Measurements from ENCODE around the gene ITPR2.
A peak's percentile ranks its signal among the peaks of the same experiment; 100 is the strongest.

ITPR2 gene

DNA sequence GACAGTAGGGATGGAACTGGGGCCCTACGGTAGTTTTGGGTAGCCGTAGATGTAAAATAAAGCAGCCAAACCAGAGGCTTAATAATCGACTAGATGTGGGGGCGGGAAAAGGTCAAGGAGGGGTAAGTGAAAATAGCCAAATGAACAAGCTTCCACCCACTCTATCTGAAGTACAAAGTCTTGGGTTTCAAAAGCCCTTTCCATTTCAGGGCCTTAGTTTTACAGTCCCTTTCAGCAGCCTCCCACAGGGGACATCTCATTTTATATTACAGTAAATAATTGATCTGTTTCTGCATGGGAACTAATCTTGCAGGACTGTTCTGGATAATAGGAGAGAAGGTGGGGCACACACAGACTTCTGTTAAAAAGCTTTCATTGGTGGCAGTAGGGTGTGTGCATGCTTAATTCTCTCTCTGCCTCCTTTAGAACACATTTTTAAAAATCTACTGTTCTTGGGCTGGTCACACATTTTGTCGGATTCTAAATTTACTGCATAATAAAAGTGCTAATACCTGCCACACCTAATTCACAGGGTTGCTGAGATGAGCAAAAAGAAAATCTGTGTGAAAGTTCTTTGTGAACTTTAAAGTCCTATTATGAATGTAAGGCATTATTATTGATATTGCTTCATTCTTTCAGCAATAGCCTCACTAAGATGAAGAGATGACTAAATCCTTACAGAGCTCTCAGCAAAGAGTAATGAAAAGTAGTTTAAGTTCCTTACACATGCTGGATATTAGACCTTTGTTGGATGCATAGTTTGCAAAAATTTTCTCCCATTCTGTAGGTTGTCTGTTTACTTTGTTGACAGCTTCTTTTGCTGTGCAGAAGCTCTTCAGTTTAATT is 104.6 kb downstream of the ITPR2 start:
- DNase-seq: no peak

DNA sequence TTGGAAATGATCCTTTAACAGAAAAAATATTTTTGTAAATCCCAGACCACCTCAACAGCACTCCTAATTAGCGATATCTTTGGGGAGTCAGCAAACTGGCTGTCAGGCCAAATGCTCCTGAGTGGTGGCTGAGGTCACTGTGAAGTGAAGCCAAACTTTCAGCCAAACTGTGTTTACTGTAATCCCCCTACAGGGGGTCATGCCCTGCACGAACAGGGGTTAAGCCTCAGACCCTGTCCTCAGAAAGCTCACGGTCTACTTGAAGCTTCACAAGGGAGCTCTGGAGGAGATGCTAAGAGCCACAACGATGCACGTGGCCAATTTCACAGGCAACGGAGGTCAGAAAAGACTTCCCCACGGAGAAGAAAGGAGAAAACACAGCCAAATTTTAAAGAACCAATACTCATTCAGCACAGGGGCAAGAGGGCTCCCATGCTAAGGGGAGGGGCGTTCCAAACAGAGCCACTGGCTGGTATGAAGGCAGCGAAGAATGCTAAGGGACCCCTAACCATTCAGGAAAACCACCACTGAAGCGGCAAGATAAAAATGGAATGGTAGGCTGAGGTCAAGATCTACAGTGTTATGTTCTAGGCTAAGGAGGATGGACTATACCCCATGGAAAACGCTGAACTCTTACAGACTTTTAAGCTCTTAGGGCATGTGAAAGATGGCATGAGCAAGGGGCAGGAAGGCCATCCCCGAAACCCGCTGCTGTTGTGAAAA is 105.4 kb downstream of the ITPR2 start:
- no peak for DNase-seq

DNA sequence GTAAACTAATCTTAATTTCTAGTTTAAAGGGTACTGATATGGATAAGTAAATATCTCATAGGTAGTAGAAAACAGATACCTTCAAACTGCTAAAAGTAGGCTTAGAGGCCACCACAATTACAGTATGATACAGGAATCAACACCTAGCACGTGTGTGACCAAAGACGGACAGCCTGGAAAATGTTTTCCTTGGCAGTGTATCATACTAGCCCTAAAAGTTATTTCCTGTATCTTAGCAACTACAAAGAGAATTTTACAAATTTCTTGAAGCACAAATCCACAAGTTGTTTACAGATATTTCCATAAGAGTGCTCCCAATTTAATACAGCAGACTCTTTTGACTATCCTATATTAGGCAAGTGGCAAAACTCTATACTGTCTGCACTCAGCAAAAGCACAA is 106.0 kb downstream of the ITPR2 start:
- no peak for DNase-seq

DNA sequence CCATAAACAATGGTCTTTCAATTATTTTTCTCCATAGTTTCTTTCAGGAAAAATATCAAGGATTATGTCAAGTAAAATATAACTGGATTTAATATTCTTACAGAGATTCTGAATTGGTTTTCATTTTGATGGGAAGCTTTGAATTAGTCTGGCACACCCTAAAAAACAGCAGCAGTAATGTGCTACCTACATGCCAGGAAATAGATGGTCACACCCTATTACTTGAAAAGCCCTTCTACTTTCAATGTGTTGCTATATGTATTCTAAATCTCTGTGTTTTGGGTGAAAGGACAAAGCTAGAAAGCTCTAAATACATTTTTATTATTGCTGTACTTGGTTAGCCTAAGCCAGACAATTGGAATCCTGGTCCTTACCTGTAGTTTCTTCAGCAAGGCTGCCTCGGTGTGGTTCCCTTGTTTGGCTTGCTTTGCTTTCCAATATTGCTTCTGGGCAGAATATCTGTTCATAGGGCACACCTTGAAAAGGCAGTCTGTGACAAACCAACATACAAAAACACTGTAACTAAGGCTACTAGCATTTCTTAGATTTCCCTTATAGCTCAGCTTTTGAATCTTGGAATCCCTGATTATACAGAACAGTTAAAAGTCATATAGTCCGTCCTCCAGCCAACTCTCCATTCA is 107.6 kb downstream of the ITPR2 start:
- DNase-seq: no peak

DNA sequence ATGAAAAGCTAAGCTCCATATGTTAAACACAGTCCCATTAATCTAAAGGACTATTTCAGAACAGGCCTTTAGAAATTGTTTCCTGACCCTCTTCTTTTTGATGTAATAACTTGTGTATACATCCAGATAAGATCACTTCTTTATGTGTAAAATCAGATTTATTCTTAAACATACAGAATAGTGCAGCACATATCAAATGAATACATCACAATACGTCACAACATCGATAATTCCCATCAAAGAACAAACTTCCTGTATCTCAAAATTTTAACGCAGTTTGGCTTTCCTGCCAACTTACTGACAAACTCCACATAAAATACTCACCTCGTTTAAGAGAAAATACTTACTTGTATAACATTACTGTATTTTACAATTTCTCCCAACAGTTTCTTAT is 108.7 kb downstream of the ITPR2 start:
- DNase-seq: no peak

DNA sequence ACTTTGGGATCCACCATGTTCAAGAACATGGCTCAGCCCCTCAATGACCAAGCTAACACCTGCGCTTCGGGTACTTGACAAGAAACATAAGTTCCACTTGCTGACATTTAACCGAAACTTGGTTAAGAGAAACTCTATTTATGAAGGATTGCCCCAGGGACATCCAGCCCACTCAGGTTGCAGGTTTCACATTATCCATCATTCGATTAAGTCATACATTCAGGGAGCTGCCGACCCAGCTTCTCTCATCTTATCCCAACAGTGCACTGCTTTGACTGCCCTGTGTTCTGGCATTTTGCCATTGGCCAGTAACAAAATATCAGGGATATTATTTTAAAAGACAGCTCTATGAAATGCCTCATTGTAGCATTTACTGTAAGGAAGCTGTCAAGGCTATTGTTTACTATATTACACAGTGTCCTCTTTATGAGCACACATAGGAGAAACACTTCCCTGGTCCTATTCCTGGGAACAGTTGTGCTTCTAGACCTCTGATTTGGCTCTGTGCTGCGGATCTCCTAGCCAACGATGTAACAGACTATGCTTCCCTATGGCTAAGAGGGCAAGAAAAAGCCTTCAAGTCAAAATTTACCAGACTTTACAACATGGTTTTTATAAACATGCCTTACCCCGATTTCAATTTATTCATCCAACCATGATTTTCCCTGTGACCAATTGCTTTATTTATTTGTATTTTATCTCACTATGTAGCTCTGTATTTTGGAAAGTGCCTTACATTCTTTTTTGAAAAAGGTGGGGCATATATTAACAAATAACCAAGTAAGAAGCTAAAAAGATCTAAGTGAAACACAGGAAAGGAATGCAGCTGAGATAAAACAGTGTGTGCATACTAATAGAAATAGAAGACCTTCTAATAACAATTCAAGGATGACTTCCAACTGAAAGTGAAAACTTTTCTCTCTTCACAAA is 109.3 kb downstream of the ITPR2 start:
- no peak for DNase-seq

DNA sequence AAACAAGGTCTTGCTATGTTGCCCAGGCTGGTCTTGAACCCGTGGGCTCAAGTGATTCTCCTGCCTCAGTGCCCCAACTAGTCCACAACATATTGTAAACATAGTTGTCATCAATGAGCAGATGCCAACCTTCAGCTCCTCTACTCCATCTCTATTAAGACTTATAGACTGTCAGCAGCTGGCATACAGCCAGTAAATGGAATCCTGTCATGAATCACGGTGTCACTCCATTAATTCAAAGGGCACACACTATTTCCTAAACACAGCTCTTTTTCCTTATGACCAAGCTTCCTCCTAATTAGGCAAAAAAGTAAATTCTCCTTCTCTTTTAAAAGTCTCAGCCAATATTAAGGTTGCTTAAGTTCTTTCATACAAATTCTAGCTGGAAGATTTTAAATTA is 111.2 kb downstream of the ITPR2 start:
- no peak for DNase-seq

DNA sequence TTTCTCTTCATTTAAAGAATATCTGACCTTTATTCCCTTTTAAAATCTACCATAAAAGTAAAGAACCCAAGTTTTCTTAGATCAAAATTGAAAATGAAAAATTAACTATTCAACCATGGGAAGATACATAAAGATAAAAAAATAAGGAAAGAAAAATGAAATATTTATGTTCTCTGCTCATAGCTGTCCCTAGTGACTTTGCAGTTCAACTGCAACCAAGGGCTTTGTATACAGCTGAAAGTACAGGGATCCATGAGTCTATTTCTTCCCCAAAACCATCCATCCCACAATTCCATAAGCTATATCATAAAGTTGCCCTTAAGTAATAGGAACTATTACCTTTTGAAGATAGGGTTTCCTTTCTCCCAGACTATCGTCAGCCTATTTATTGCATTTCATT is 113.1 kb downstream of the ITPR2 start:
- DNase-seq: no peak

DNA sequence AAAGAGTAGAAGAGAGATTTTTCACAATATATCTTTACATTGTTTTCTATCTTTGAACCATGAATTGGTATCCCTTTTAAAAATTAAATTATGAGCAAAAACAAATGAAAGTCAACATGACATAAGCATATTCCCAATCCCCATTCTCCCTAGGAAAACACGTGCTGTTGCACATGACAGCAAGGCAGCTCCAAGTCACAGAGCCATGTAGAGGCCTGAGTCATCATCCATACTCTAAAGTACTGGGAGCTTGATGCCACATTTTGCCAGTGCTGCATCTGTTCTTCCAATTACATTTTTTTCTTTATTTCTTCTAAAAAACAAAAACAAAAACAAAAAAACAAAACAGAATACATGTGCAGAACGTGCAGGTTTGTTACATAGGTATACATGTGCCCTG is 115.2 kb downstream of the ITPR2 start:
- DNase-seq: no peak

DNA sequence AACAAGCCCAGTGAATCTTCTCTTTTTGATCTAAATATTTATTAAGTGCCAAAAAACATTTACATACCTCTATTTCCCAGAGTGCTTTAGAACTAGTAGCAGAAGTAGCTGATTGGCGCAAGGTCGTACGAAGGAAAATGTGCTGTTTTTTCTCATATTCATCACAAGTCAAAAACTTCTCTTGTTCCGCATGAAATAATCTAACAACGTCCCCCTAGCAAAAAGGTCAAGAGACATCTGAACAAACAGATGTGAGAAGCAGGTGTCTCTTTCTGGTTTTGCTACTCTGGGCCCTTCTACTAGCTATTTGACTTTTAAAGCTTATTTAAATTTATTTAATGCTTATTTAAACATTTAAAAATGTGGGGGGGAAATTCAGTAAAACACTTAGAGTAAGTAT is 117.8 kb downstream of the ITPR2 start:
- DNase-seq: no peak

DNA sequence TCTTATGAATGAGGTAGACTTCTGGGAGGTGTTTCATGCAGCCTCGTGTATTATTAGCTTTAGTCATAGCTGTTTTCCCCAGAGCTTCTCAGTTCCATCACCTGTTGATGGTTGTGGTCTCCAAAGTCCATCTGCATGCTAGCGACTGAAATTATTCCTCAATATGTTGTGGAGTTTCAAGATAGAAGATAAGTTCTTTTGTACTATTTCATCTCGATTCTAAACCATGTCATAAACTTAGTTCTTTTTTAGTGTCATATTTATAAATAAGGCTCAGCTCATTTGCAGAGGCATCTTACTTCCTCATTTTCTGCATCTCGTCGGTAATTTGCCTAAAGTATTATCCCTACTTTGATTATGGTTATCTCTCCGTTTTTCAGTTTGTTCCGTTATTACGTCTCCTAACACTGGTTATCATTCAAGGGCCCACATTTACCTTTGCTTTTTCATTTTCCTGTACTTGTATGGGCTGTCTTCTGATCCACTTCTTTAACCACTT is 119.1 kb downstream of the ITPR2 start:
- DNase-seq: no peak

DNA sequence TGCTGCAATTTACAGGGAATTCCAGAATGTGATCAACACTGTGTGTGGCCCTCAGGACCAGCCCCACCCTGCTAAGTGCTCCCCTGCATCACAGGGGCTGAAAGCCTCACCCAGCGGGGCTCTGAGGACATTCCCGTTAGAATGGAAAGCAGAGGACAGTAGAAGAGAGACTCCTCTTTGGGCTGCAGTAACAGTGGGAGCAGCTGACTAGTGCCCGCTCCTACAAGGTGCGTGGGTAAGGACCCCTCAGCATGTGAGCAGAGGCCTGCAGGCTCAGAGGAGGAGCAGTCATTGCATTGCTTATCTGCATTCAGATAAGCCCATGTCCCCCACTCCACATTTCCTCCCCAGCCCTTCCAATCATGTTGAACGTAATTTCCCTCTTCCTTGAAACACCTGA is 120.1 kb downstream of the ITPR2 start:
- no peak for DNase-seq

DNA sequence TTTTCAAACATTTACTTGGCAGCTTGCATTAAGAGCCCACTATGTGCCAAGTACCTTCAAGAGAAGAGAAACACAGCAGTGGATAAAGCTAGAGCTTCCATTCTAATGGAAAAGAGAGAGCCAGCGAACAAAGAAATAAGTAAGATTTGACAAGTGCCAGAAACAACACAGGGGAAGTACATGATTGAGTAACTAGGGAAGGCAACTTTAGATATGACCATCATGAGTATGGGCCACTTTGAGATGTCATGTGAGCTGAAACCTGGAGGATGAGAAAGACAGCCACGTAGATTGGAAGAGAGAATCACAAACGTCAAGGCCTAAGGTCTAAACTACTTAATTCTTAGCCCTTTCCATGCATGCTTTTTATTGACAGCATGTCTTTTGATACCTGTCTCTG is 121.4 kb downstream of the ITPR2 start:
- DNase-seq: no peak

DNA sequence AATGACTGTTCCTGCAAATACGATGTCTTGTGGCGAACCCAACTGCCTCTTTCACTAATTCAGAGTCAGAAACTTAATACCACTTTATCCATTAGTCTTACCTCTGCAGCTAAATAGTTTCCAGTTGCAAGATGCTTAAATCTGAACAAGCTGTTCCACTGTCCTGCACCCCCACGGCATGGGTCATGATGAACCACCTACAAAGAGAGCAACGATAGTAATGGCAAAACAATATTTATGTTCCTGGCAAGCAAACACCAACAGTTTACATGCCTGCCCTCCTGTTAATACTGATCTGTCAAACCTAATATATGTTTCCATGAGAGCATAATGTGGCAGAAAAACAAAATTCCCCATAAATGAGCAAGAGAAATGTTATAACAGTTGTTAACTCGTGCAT is 121.9 kb downstream of the ITPR2 start:
- no peak for DNase-seq

DNA sequence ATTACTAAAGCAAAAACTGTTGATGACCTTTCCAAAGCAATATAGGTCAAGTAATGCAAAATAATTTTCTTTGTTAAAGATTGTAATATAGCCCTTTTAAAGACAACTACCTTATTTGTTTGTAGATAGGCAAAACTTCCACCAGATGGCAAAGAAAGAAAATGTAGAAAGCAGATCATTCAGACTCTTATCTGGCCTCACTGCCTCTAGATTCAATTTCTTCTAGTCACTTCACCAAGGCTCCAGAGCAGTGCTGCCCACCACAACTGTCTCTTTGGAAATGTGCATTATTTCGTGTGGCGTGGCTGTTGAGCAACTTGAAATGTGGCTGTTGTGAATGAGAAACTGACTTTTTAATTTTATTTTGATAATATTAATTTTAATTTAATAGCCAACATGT is 127.1 kb downstream of the ITPR2 start:
- DNase-seq: no peak

DNA sequence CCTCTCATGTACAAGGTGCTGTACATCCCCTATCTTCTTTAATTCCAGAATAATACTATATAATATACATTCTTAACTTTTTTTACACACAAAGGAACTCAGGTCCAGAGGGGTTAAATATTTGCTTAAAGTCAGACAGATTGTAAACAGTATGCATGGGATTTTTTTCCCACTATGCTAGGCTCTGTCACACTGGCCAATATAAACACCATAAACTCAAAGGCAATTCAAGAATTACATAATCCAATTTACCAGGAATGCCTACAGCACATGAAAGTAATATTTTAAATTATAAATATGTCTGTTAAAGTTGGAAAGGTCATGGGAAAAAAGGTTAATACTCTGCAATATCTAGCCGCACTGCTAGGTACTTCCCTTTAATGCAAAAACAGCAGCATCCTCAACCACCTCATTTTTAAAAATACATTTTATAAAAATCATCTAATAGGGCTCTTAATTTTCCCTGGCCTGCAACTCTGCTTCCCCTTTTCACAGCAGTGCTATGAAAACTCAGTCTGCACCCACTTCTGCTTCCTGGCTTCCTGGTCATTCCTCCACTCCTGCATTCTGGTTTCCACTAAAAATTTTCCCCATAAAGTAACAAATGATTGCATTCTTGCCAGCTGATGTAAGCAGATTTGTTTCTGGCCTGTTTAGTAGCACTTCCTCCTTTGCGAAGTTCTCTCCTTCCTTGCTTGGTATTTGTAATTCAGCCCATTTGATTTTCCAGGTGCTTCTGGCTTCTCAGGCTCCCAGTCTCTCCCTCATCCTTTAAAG is 128.1 kb downstream of the ITPR2 start:
- DNase-seq: peak; percentile 28

DNA sequence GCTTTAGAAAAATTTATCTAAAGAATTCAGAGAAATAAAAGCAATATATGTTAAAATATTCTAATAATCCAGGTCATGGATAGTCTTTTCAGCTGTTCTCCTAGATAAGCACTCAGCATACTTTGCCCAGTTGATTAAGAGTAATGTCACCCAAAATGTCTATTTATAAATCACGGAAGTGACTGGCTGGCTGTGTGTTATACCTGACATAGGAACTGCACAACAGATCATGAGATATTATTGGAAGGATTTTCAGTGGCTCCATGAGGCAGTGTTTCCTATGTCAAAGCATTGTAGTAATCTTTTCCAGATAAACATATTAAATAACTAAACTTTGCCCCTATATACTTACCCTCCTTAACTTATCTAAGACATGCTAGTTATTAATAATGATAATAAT is 128.8 kb downstream of the ITPR2 start:
- no peak for DNase-seq

DNA sequence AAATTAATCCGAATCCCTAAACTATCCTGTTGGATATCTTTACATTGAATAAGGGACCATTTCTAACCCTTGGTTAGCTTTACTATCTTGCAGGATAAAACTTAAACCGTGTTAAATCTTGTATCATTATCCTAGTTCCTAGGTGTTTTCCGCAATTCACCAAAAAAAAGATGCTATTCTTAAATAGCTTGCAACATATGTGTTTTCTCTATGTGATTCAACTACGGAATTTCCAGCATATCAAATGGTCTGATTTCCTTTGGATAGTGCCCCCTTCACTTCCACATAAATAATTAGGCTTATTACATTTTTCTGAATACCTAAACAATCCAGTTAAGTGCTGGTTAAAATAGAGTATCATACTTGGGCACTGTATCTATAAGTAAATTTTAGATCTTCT is 130.3 kb downstream of the ITPR2 start:
- no peak for DNase-seq

DNA sequence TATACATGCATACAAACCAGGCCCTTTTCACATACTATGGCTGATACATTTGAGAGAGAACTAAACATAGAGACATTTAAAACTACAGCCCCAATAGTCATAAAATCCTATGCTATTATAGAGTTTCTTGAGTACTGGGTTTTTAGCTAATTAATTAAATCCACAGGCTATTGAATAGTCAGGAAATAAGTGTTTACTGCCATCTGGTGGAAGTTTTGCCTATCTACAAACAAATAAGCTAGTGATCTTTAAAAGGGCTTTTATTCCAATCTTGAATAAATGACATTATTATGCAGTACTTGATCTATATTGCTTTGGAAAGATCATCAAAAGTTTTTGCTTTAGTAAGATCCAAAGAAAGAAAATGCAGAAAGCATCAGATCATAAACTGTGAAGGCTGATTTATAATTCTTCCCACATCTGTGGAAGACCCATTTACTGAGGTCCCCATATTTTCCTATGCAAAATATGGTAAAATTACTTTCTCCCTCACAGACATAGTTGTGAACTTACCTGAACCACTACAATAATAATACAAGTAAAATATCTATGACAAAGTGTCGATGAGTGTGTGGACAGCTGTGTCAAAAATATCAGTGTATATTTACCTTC is 131.3 kb downstream of the ITPR2 start:
- no peak for DNase-seq

DNA sequence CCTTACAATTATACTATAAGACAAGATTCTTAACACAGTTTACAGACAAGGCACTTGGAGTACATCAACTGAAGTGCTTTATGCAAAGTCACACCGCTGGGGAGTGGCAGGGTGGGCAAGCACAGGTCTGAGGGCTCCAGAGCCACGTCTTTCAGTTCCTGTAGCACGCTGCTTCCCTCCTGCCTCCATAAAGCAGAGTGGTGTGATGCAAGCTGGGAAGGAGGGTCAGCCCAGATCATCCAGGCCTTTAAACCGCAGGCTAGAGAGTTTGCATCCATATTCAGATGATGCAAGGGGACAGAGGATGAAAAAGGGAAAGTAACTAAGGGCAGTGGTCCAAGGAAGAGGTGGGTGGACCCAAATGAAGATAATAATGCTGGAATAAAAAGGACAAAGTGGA is 132.6 kb downstream of the ITPR2 start:
- no peak for DNase-seq

DNA sequence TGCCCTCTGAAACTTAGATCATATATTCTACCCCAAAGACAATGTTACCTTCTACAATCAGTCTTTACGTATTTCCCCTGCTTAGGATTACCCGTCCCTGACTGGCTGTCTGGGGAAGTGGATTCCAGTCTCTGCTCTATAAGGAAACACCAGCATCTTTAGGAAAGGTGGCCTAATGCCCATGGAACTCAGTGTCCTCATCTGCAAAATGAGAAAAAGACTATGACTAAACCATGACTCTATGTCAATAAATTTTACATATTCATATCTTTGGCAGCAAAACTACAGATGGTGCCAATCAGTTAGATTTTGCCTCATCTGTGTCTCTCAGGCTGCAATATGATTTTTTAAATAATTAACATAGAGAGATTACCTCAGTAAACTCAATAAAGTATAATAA is 133.8 kb downstream of the ITPR2 start:
- no peak for DNase-seq
